WTC11 (cell line): ENCODE data around the gene ZNF135.

Experiments
- CBFB ChIP-seq: sonication (generic); formaldehyde crosslinking; IDR thresholded peaks from 2 replicates; pipeline ENCODE4 v1.8.1; 2022; ENCODE audit warnings: mild to moderate bottlenecking, low read depth, missing genetic modification reagents
- CTCF ChIP-seq: fragments of 200-600 bp; IDR thresholded peaks from 2 replicates; pipeline ENCODE4 v1.8.0; 2022; ENCODE audit warnings: antibody characterized with exemption
- FOXP4 ChIP-seq: sonication (generic); formaldehyde crosslinking; IDR thresholded peaks from 2 replicates; pipeline ENCODE4 v1.8.0; 2022; ENCODE audit warnings: mild to moderate bottlenecking, missing genetic modification reagents
- PRDM15 ChIP-seq: sonication (generic); formaldehyde crosslinking; IDR thresholded peaks from 2 replicates; pipeline ENCODE4 v1.8.0; 2022; ENCODE audit warnings: missing genetic modification reagents
- RELA ChIP-seq: sonication (generic); formaldehyde crosslinking; IDR thresholded peaks from 2 replicates; pipeline ENCODE4 v1.8.1; 2022; ENCODE audit warnings: missing genetic modification reagents, mild to moderate bottlenecking, borderline replicate concordance

- TF ChIP-seq PRDM15 (CRISPR knock-in tag) (no peak), CTCF (no peak), RELA (CRISPR knock-in tag) (no peak), CBFB (CRISPR knock-in tag) (no peak), FOXP4 (CRISPR knock-in tag) (no peak)
Observed at GRCh38 chr19:58067240-58067912, 8.3 kb downstream of the ZNF135 start.
